Measurements from ENCODE around the gene ADH1B.
"Not testable (repeated sequence)": the region's sequence is repeated elsewhere in the genome, so short reads cannot be mapped to it uniquely, and the experiment has no call there.

Gene ADH1B

GRCh38 chr4:99323756-99324155 is 2.6 kb upstream of the ADH1B start:
- no peak for DNase-seq (ENCODE audit: low read depth)

- not testable (repeated sequence) for DNase-seq (ENCODE audit: low read depth)
Measured at GRCh38 chr4:99317811-99318210, 3.4 kb downstream of the ADH1B start.

GRCh38 chr4:99317354-99317753 is 3.8 kb downstream of the ADH1B start:
- DNase-seq (ENCODE audit: low read depth): no peak

- no peak for DNase-seq (ENCODE audit: low read depth)
Measured at GRCh38 chr4:99315839-99316238, 5.4 kb downstream of the ADH1B start.

- DNase-seq (ENCODE audit: low read depth): no peak
Measured at GRCh38 chr4:99314211-99314610, 7.0 kb downstream of the ADH1B start.

- DNase-seq (ENCODE audit: low read depth): no peak
Measured at GRCh38 chr4:99310389-99310788, 10.8 kb downstream of the ADH1B start.

GRCh38 chr4:99305638-99306400 is 15.4 kb downstream of the ADH1B start:
- no peak for DNase-seq (ENCODE audit: low read depth)

GRCh38 chr4:99301376-99302164 is 19.6 kb downstream of the ADH1B start:
- DNase-seq (ENCODE audit: low read depth): no peak

- peak; percentile 33 for DNase-seq (ENCODE audit: low read depth)
Measured at GRCh38 chr4:99300934-99301333, 20.3 kb downstream of the ADH1B start.

GRCh38 chr4:99293357-99293756 is 27.8 kb downstream of the ADH1B start:
- DNase-seq (ENCODE audit: low read depth): no peak

GRCh38 chr4:99290848-99291786 is 30.1 kb downstream of the ADH1B start, which contains the start of gene ADH1A:
Gene ADH1A (minus strand): TSS chr4:99290985. CDS start chr4:99290914, 71 bp downstream.
- no peak for DNase-seq (ENCODE audit: low read depth)

GRCh38 chr4:99285387-99285786 is 35.8 kb downstream of the ADH1B start:
- no peak for DNase-seq (ENCODE audit: low read depth)

- DNase-seq (ENCODE audit: low read depth): no peak
Measured at GRCh38 chr4:99282731-99283130, 38.5 kb downstream of the ADH1B start.

GRCh38 chr4:99281261-99281660 is 39.9 kb downstream of the ADH1B start:
- DNase-seq (ENCODE audit: low read depth): no peak

GRCh38 chr4:99276417-99276816 is 44.8 kb downstream of the ADH1B start:
- no peak for DNase-seq (ENCODE audit: low read depth)

- DNase-seq (ENCODE audit: low read depth): no peak
Measured at GRCh38 chr4:99275885-99276284, 45.3 kb downstream of the ADH1B start.

- DNase-seq (ENCODE audit: low read depth): no peak
Measured at GRCh38 chr4:99275050-99275449, 46.2 kb downstream of the ADH1B start.

- no peak for DNase-seq (ENCODE audit: low read depth)
Measured at GRCh38 chr4:99273704-99274103, 47.5 kb downstream of the ADH1B start.

GRCh38 chr4:99264927-99265326 is 56.3 kb downstream of the ADH1B start:
- DNase-seq (ENCODE audit: low read depth): no peak
